AG09309 (cell line): Measurements from ENCODE around the gene AQP12B.

Source experiments
- DNase-seq: peaks from one replicate; pipeline ENCODE4 v3.0.0-alpha.2; 2010; ENCODE audit warnings: low read depth
- H3K4me3 ChIP-seq: 2 replicates; pipeline ENCODE4 v1.5.1; 2011; ENCODE audit warnings: mild to moderate bottlenecking, low read depth, low read length, moderate library complexity; ENCODE audit not compliant: control insufficient read depth
- TF ChIP-seq, protein P1 (sequence below): IDR thresholded peaks from 2 replicates; pipeline ENCODE4 v1.5.1; 2011; ENCODE audit warnings: mild to moderate bottlenecking, low read depth, low read length, inconsistent platforms; ENCODE audit not compliant: insufficient read depth, control insufficient read depth; ENCODE audit errors: missing control alignments

Gene AQP12B

DNA sequence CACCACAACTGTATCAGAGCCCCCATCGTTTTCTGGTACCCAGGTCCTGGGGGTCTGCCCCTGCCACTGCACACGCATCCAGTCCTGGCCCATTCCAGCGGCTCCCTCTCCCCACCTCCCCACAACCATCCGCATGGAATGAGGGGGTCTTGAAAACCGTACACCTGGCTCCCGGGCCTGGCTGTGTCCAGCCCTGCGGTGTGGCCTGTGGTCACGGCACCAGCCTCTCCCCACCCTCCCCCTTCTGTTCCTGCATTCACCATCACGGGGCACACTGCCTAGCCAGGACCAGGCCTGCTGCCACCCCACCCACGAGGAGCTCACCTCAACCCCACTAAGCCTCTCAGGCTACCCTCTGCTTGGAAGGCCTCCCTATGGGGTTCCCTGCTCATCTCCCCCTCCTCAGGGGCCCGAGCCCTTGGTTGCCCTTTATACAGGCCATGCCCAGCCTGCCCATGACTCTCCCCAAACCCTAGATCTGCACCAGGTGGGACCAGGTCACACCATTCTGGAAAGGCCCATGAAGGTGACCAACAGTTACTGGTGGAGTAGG, 46.0 kb downstream of the AQP12B start:
- no peak for DNase-seq
- no peak overlapping the region for H3K4me3 ChIP-seq
- TF ChIP-seq, protein P1, sequence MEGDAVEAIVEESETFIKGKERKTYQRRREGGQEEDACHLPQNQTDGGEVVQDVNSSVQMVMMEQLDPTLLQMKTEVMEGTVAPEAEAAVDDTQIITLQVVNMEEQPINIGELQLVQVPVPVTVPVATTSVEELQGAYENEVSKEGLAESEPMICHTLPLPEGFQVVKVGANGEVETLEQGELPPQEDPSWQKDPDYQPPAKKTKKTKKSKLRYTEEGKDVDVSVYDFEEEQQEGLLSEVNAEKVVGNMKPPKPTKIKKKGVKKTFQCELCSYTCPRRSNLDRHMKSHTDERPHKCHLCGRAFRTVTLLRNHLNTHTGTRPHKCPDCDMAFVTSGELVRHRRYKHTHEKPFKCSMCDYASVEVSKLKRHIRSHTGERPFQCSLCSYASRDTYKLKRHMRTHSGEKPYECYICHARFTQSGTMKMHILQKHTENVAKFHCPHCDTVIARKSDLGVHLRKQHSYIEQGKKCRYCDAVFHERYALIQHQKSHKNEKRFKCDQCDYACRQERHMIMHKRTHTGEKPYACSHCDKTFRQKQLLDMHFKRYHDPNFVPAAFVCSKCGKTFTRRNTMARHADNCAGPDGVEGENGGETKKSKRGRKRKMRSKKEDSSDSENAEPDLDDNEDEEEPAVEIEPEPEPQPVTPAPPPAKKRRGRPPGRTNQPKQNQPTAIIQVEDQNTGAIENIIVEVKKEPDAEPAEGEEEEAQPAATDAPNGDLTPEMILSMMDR = no peak

DNA sequence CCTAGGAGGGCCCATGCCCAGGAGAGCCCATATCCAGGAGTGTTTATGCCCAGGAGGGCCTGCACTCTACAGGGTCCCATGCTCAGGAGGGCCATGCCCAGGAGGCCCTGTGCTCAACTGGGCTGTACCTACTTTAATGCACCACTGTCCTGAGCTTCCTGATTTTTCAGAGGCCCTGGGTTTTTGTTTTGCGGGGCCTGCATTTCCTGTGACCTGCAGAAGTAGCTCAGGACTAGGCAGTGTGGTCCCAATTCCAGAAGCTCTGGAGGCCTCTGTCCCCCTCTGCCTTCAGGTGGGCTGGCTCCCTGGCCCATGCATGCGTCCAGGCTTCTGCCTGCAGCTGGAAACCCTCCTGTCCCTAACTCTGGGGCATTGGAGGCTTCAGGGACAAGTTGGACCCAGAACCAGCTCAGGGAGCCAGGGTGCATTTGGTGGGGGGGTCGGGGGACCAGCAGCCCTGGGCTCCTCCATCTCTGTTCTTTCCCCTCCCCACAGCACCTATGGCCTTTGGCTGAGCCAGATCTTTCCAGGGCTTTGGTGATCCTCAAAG, 46.6 kb downstream of the AQP12B start:
- no peak overlapping the region for H3K4me3 ChIP-seq
- DNase-seq = no peak
- TF ChIP-seq, protein P1 = no peak

DNA sequence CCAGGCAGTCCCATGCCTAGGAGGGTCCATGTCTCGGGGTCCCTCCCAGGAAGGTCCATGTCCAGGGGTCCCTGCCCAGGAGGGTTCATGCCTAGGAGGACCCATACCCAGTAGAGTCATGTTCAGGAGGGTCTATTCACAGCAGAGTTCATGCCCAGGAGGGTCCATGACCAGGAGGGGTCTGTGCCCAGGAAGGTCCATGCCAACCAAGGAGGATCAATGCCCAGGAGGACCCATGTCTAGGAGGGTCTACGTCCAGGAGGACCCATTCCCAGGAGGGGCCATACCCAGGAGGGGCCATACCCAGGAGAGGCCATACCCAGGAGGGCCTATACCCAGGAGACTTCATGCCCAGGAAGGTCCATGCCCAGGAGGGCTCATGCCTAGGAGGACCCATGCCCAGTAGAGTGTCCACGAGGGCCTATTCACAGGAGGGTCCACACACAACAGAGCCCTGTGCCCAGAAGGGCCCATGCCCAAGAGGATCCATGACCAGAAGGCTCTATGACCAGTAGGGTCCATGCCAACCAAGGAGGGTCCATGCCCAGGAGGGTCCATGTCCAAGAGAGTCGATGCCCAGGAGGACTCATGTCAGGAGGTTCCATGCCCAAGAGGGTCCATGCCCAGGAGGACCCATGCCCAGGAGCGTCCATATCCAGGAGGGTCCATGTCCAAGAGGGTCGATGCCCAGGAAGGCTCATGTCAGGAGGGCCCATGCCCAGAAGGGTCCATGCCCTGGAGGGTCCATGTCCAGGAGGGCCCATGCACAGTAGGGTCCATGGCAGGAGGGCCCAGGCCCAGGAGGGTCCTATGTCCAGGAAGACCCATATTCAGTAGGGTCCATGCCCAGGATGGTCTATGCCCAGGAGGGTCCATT, 47.3 kb downstream of the AQP12B start:
- TF ChIP-seq, protein P1 = no peak
- H3K4me3 ChIP-seq = no peak overlapping the region
- no peak for DNase-seq

DNA sequence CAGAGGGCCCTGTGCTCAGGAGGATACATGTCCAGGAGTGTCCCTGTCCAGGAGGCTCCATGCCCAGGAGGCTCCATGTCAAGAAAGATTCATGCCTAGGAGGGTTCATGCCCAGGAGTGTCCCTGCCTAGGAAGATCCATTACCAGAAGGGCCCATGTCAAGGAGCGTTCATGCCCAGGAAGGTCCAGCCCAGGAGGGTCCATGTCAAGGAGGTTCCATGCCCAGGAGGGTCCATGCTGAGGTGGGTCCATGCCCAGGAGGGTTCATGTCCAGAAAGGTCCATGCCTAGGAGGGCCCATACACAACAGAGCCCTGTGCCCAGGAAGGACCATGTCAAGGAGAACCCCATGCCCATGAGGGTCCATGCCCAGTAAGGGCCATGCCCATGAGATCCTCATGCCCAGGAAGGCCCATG, 50.4 kb downstream of the AQP12B start:
- no peak overlapping the region for H3K4me3 ChIP-seq
- TF ChIP-seq, protein P1 = no peak
- no peak for DNase-seq

DNA sequence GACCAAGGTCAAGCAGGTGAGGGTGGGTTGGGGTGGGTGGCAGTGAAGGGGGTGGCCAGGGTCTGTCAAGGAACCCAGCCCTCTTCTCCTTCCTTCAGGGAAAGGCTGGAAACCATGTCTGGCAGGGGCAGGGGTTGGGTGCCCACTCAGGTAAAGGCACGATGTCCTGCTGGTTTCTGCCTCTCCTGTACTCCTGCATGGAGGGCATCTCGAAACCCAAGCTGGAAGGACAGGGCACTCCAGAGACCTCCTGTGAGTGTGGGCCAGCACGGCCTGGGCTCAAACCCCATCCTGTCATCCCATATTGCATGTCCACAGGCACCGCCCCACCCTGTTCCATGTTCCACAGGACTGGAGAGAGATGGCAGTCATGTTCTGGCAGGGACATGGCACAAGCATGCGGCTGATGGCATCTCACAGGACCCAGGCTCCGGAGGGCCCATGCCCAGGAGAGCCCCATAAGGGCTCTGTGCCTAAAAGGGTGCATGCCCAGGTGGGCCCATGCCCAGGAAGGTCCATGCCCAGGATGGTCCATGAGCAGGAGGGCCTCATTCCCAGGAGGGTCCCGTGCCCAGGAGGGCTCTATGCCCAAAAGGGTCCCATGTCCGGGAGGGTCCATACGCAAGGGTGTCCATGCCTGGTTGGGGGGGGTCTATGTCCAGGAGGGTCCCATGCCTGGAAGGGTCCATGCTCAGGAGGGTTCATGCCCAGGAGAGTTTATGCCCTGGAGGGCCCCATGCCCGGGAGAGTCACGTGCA, 51.0 kb downstream of the AQP12B start:
- H3K4me3 ChIP-seq = no peak overlapping the region
- TF ChIP-seq, protein P1 = no peak
- no peak for DNase-seq

DNA sequence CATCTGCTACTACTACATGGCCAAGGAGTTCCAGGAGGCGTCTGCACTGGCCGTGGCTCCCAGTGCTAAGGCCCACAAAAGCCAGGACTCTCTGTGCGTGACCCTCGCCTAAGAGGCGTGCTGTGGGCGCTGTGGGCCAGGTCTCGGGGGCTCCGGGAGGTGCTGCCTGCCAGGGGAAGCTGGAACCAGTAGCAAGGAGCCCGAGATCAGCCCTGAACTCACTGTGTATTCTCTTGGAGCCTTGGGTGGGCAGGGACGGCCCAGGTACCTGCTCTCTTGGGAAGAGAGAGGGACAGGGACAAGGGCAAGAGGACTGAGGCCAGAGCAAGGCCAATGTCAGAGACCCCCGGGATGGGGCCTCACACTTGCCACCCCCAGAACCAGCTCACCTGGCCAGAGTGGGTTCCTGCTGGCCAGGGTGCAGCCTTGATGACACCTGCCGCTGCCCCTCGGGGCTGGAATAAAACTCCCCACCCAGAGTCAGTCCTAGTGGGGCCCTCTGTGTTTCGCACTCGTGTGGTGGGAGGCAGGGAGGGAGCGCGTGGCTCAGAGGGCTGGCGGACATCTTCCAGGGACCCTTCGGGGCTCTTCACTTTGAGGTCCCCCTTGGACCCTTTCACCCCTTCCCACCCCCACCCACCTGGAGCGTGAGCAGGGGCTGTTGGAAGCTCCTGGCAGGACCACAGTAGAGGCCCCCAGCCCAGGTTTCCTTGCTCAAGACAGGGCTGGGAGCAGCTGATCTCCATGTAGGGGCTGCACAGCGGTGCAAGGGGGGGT, 51.7 kb downstream of the AQP12B start:
- no peak for DNase-seq
- no peak overlapping the region for H3K4me3 ChIP-seq
- TF ChIP-seq, protein P1 = no peak
